Renal cortex interstitium (tissue), 11 donors: ENCODE data around the gene OMD. TPM values are rescaled to one million over a fixed set of nuclear protein-coding genes. Genes with fewer than 3 reads are reported as not detected.
"Not testable (repeated sequence)": the region's sequence is repeated elsewhere in the genome, so short reads cannot be mapped to it uniquely, and the experiment has no call there.

Experiments
- DNase-seq, 11 donors: peaks; one replicate each; pipeline ENCODE4 v3.0.0-alpha.2; 2013; ENCODE audit warnings: low read depth in 9 of 11, low spot score in 4 of 11; ENCODE audit errors: extremely low read depth in 1 of 11
- polyA plus RNA-seq, 3 donors: library from polyadenylated mRNA; unstranded; fragments of 120-200 nt; gene quantifications; one replicate each; pipeline ENCODE4 v1.2.1, GENCODE V29; 2013; ENCODE audit not compliant: insufficient read length in 3 of 3

The OMD gene
- polyA plus RNA-seq, 3 donors, result 0.86 to 2.8 (median 1.8) TPM

GRCh38 chr9:92425474-92425873 is 1.2 kb upstream of the OMD start:
- peak in 10 of 11 donors; percentile 29 to 78 (median 62) for DNase-seq

DNA sequence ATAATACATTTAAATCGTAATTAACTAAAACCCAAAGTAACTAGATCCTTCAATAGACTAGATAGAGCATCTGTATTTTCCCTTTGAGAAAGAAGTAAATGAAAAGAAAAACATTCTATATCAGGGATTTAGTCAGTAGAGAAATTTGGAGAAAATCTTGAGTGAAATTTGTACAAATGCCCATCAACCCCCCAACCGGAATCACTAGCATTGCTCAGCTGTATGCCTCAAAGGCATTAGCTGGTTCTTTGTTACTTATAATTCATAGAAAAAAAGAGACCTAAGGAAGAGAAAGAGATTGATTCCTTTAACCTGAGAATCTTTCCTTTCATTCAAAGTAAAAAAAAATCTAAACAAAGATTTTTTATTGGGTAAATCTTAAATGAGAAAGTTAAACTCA is 659 bp downstream of the OMD start:
- no peak for DNase-seq

- no peak for DNase-seq
Measured at GRCh38 chr9:92422611-92423338, 1.5 kb downstream of the OMD start.

- no peak for DNase-seq
Measured at GRCh38 chr9:92414566-92414965, 9.7 kb downstream of the OMD start.

DNA sequence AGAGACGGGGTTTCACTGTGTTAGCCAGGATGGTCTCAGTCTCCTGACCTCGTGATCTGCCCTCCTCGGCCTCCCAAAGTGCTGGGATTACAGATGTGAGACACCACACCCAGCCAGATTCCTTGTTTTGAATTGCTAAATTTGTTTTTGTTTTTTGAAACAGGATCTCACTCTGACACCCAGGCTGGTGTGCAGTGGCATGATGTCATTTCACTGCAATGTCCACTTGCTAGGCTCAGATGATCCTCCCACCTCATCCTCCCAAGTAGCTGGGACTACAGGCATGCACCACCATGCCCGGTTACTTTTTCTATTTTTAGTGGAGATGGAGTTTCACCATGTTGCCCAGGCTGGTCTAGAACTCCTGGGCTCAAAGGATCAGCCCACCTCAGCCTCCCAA is 13.1 kb downstream of the OMD start:
- DNase-seq, result not testable (repeated sequence)

DNA sequence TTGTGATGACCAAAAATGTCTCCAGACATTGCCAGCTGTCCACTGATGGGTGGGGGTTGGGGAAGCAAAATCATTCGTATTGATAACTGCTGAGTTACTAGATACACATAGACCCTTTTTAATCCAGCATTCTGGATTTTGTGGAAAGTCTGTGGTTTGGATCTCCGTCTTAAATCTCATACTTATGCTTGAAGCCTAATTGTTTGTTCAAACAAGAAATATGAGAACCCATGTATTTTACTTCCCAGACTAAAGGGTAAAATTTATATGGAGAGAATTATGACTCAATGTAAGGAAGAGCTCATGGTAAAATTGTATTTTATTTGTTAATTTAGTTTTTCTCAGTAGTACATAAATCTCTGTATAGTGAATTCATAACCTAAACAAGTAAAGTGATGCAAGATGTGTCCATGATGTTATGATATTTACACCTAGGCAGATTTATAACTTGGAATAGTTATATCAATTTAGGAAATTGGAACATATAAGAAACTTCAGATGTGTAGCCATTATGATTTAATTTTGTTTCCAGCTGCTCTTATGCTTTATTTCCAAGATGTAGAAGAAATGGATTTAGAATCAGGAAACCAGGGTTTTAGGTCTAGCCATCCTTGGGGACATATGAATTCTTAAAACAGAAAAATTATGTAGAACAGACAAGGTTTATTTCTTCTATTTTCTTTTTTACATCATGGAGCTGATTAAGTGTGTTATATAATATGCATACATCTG is 15.4 kb downstream of the OMD start:
- DNase-seq, result no peak

GRCh38 chr9:92407818-92408217 is 16.5 kb downstream of the OMD start:
- DNase-seq, result no peak

DNA sequence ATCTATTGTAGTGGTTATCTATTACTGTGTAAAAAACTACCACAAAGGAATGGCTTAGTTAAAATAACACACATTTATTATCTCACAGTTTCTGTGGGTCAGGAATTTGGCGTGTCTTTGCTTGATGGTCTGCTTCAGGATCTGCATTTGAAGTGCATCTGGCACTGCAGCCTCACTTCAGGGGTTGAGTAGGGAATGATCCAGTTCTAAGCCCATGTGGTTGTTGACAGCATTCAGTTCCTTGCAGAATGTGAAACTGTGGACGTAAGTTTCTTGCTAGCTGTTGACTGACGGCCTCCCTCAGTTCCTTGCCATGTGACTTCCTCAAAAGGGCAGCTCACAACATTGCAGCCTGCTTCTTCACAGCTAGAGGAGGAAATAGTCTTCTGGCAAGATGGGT is 17.8 kb downstream of the OMD start:
- DNase-seq, result no peak

DNA sequence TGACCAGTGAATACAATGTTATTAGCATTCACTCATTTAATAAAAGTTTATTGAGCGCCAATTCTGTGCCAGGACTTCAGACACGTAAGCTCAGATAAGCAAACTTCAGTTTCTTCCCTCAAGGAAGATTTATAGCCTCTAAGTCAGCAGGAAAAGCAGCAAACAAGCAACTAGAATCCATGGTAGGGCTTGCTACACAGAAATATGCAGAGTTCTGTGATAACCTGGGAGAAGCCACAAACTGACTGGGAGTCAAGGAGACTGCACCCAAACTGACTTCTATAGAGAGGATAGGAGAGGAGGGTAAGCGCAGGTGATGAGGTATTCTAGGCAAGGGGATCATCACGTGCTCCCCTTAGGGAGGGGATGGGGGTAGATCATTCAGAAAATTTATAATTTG is 18.5 kb downstream of the OMD start:
- DNase-seq, result no peak

- DNase-seq, result peak in 4 of 11 donors; percentile 19 to 52 (median 34)
Measured at GRCh38 chr9:92404042-92404836, 20.0 kb downstream of the OMD start, which contains the start of gene OGN. OGN (minus strand) TSS chr9:92404578; CDS start chr9:92403407, 1,171 bp downstream.

DNA sequence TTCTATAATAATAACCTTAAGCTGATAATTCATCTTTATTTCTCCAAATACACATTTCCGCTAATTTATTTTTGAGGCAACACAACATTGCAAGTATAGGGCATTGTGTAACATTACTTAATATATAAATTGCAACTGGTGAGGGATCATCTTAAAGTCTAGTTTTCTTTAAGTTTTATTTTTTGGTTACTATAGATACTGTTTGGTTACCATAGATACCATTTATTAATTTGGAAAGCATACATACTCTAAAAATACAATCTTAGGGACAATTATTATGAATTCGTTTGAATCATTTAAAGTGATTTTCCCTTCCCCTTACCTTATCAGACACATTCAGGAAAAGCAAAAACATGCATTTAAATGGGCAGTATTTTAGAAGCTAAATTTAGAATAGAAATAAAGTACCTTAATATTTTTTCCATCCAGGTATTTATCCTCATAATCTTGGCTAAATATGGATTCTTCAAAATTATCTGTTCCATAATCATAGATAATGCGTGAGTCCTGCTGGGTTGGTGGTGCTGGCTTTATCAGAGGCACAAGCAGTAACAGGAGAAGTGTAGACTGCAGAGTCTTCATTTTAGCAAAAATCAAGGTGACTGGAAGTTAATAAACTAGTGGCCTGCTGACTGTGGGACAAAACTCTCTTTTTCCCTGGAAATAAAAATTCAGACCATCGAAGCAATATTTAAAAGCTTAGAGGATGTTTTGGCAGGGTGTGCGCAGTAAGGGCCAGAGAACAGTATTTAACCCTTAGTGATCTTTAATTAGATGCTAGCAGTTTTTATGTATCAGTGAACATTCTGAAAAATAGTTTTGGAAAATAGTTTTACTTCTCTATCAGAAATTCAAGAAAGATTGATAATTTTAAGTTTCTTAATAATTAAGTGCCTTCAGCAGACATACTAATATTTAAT is 21.2 kb downstream of the OMD start:
- DNase-seq, result no peak

- no peak for DNase-seq
Measured at GRCh38 chr9:92402360-92402759, 21.9 kb downstream of the OMD start.

GRCh38 chr9:92397853-92398252 is 26.4 kb downstream of the OMD start:
- DNase-seq, result no peak

GRCh38 chr9:92395617-92396016 is 28.7 kb downstream of the OMD start:
- DNase-seq, result no peak

GRCh38 chr9:92393686-92394085 is 30.6 kb downstream of the OMD start:
- no peak for DNase-seq

DNA sequence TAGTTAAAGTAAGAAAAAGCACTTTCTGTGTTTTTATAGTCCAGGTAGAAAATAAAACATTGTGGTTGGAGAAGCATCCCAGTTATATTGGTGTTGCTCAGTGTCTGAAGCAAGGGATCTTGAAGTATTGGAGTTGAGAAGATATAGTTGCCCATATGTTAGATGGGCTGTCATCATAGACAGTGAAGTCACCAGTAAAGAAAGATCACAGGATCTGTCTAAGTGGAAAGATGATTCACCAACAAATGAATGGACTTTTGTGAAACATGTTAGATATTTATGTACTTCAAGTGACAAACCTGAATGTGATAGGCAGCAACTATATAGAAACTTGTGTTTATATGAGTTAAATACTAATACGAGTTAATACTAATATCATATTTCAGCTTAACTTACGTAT is 31.6 kb downstream of the OMD start:
- no peak for DNase-seq

- DNase-seq, result no peak
Measured at GRCh38 chr9:92385953-92386352, 38.3 kb downstream of the OMD start.

DNA sequence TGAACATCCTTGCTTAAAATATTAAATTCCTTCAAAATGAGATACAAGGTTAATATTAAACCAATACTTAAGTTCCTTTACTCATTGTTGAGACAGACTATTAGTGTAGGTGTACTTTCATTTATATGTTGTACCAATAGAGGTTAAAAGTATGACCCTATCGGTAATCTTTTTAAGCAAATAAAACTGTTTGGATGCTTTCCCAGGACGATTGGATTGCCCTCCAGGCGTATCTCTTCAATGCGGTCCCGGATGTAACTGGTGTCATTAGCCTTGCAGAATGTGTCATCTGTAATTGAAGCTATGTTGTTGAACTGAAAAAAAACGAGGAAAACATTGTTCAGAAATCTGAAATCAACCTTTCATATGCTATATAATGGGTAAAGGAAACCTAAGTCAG is 38.8 kb downstream of the OMD start:
- no peak for DNase-seq

GRCh38 chr9:92385001-92385400 is 39.3 kb downstream of the OMD start:
- DNase-seq, result no peak
